Upper lobe of right lung (tissue), 1 donor: ENCODE measurements around the gene TFAM. TPM values are rescaled to one million over a fixed set of nuclear protein-coding genes. Genes with fewer than 3 reads are reported as not detected.

Experiments used
- ATAC-seq: fragments of 200-7000 bp; cut with Tn5 transposase; one replicate; pipeline ENCODE4 v1.9.1; 2020; ENCODE audit warnings: mild to moderate bottlenecking, moderate library complexity
- DNase-seq: peaks from one replicate; pipeline ENCODE4 v3.0.0-alpha.2; 2020
- H3K27ac ChIP-seq: fragments of 200-600 bp; one replicate; pipeline ENCODE4 v1.8.0; 2022
- H3K27me3 ChIP-seq: fragments of 200-600 bp; one replicate; pipeline ENCODE4 v1.8.0; 2022; ENCODE audit warnings: mild to moderate bottlenecking
- H3K36me3 ChIP-seq: fragments of 200-600 bp; one replicate; pipeline ENCODE4 v1.8.0; 2022
- H3K4me1 ChIP-seq: fragments of 200-600 bp; one replicate; pipeline ENCODE4 v1.8.0; 2022
- H3K4me3 ChIP-seq: fragments of 200-600 bp; one replicate; pipeline ENCODE4 v1.8.0; 2022; ENCODE audit warnings: mild to moderate bottlenecking
- H3K9me3 ChIP-seq: fragments of 200-600 bp; one replicate; pipeline ENCODE4 v1.8.0; 2022
- CTCF ChIP-seq: fragments of 200-600 bp; IDR thresholded peaks from one replicate; pipeline ENCODE4 v1.8.0; 2022; ENCODE audit warnings: antibody characterized with exemption
- intact Hi-C: fragments of 100-400 bp; cut with DNase I; formaldehyde crosslinking; loops from one replicate; pipeline ENCODE4 v1.11.0; 2022
- total RNA-seq: library from RNA; stranded (reverse); fragmentation: NEBNext Ultra II Directional; extraction: Animal tissue kit (Norgen Biotek cat#: 25700); gene quantifications from one replicate; pipeline ENCODE4 v1.2.1, GENCODE V29; 2021
- donor health status: DM: no; HTN: yes; CAD: no; lungs with severe emphysema.

The TFAM gene
- total RNA-seq, 1 donor from 2014 or later: 28.3 TPM

- H3K4me3 ChIP-seq: no peak overlapping the region
- ATAC-seq: no peak
- no peaks in the 10 kb centered on the region for H3K9me3 ChIP-seq
- no peak for TF ChIP-seq CTCF
- H3K4me1 ChIP-seq: no peaks in the 10 kb centered on the region
- DNase-seq: no peak
- H3K27ac ChIP-seq: no peak overlapping the region
- peaks cover 93% of the 10 kb centered on the region for H3K36me3 ChIP-seq
- no peaks in the 10 kb centered on the region for H3K27me3 ChIP-seq
- intact Hi-C loops: no loop called here
Observed at GRCh38 chr10:58393317-58393716, 8.1 kb downstream of the TFAM start.

- no peaks in the 10 kb centered on the region for H3K4me1 ChIP-seq
- no peak for TF ChIP-seq CTCF
- no peaks in the 10 kb centered on the region for H3K27me3 ChIP-seq
- H3K4me3 ChIP-seq: no peak overlapping the region
- DNase-seq: no peak
- H3K27ac ChIP-seq: no peak overlapping the region
- intact Hi-C loops: no loop called here
- peaks cover 81% of the 10 kb centered on the region for H3K36me3 ChIP-seq
- H3K9me3 ChIP-seq: no peaks in the 10 kb centered on the region
- ATAC-seq: no peak
Observed at GRCh38 chr10:58394471-58394870, 9.3 kb downstream of the TFAM start.

GRCh38 chr10:58396057-58396456 is 10.8 kb downstream of the TFAM start:
- no peak for DNase-seq
- intact Hi-C loops: no loop called here
- no peak for ATAC-seq
- no peak overlapping the region for H3K4me3 ChIP-seq
- H3K36me3 ChIP-seq: peaks cover 65% of the 10 kb centered on the region
- H3K9me3 ChIP-seq: no peaks in the 10 kb centered on the region
- H3K4me1 ChIP-seq: no peaks in the 10 kb centered on the region
- H3K27me3 ChIP-seq: no peaks in the 10 kb centered on the region
- no peak for TF ChIP-seq CTCF
- no peak overlapping the region for H3K27ac ChIP-seq

GRCh38 chr10:58397830-58398229 is 12.6 kb downstream of the TFAM start:
- H3K36me3 ChIP-seq: peaks cover 50% of the 10 kb centered on the region
- H3K27ac ChIP-seq: no peak overlapping the region
- ATAC-seq (no peak), DNase-seq (no peak)
- intact Hi-C loops: no loop called here
- no peak for TF ChIP-seq CTCF
- no peaks in the 10 kb centered on the region for H3K27me3 ChIP-seq
- no peak overlapping the region for H3K4me3 ChIP-seq
- no peaks in the 10 kb centered on the region for H3K9me3 ChIP-seq
- no peaks in the 10 kb centered on the region for H3K4me1 ChIP-seq

GRCh38 chr10:58399410-58399809 is 14.2 kb downstream of the TFAM start:
- H3K27me3 ChIP-seq: no peaks in the 10 kb centered on the region
- no peak for ATAC-seq
- TF ChIP-seq CTCF: no peak
- no peak for DNase-seq
- H3K27ac ChIP-seq: no peak overlapping the region
- peaks cover 34% of the 10 kb centered on the region for H3K36me3 ChIP-seq
- intact Hi-C loops: no loop called here
- no peak overlapping the region for H3K4me3 ChIP-seq
- H3K9me3 ChIP-seq: no peaks in the 10 kb centered on the region
- H3K4me1 ChIP-seq: no peaks in the 10 kb centered on the region

GRCh38 chr10:58400609-58401008 is 15.4 kb downstream of the TFAM start:
- no peak for DNase-seq
- intact Hi-C loops: no loop called here
- TF ChIP-seq CTCF: no peak

More at GRCh38 chr10:58400609-58401008, 15.4 kb downstream of the TFAM start:
- no peak for ATAC-seq
- Histone ChIP-seq H3K27me3 (no peaks in the 10 kb centered on the region), H3K4me3 (no peak overlapping the region), H3K4me1 (no peaks in the 10 kb centered on the region), H3K9me3 (no peaks in the 10 kb centered on the region), H3K36me3 (peaks cover 22% of the 10 kb centered on the region), H3K27ac (no peak overlapping the region)
